ENCODE results near the gene CAPZB.

CAPZB gene

GRCh38 chr1:19467199-19468187, 17.8 kb downstream of the CAPZB start:
- DNase-seq: no peak

GRCh38 chr1:19466112-19466561, 19.2 kb downstream of the CAPZB start:
- DNase-seq: no peak

- no peak for DNase-seq
Measured at GRCh38 chr1:19465650-19466049, 19.7 kb downstream of the CAPZB start.

- no peak for DNase-seq
Measured at GRCh38 chr1:19465123-19465522, 20.2 kb downstream of the CAPZB start.

- no peak for DNase-seq
Measured at GRCh38 chr1:19464696-19465095, 20.6 kb downstream of the CAPZB start.

- DNase-seq: no peak
Measured at GRCh38 chr1:19463504-19463803, 21.9 kb downstream of the CAPZB start.

GRCh38 chr1:19462781-19463503, 22.4 kb downstream of the CAPZB start:
- peak; percentile 80 for DNase-seq

GRCh38 chr1:19461220-19461554, 24.2 kb downstream of the CAPZB start:
- no peak for DNase-seq

- DNase-seq: no peak
Measured at GRCh38 chr1:19460535-19461219, 24.7 kb downstream of the CAPZB start.

GRCh38 chr1:19458815-19459417, 26.4 kb downstream of the CAPZB start:
- no peak for DNase-seq

- DNase-seq: no peak
Measured at GRCh38 chr1:19457607-19458006, 27.7 kb downstream of the CAPZB start.

GRCh38 chr1:19456968-19457441, 28.3 kb downstream of the CAPZB start:
- no peak for DNase-seq

- DNase-seq: no peak
Measured at GRCh38 chr1:19455353-19455752, 30.0 kb downstream of the CAPZB start.

- no peak for DNase-seq
Measured at GRCh38 chr1:19454265-19455146, 30.8 kb downstream of the CAPZB start.

GRCh38 chr1:19453741-19454201, 31.6 kb downstream of the CAPZB start:
- DNase-seq: no peak

GRCh38 chr1:19452221-19452663, 33.1 kb downstream of the CAPZB start:
- no peak for DNase-seq

GRCh38 chr1:19450811-19451515, 34.4 kb downstream of the CAPZB start:
- no peak for DNase-seq

- no peak for DNase-seq
Measured at GRCh38 chr1:19449454-19450228, 35.7 kb downstream of the CAPZB start.

GRCh38 chr1:19448491-19449439, 36.6 kb downstream of the CAPZB start:
- no peak for DNase-seq

Measured in activated effector memory CD4-positive, alpha-beta T cell treated with anti-CD3 and anti-CD28 coated beads, Interleukin-2, amount 50 U/mL, for 16 hours (primary cell).